NT2/D1 (cell line): ENCODE measurements around the gene ANXA7.
"Not testable (repeated sequence)": the region's sequence is repeated elsewhere in the genome, so short reads cannot be mapped to it uniquely, and the experiment has no call there.

Source experiments
- DNase-seq: peaks from one replicate; pipeline ENCODE4 v3.0.0-alpha.2; 2011; ENCODE audit warnings: low read depth, low spot score
- H3K27me3 ChIP-seq: 2 replicates; pipeline ENCODE4 v1.6.0; 2011; ENCODE audit warnings: mild to moderate bottlenecking; ENCODE audit not compliant: insufficient read length, insufficient read depth
- H3K36me3 ChIP-seq: 2 replicates; pipeline ENCODE4 v1.6.1; 2011; ENCODE audit warnings: mild to moderate bottlenecking, low read length, mixed read lengths; ENCODE audit not compliant: insufficient read depth, insufficient read length
- H3K4me1 ChIP-seq: 2 replicates; pipeline ENCODE4 v1.5.1; 2011; ENCODE audit not compliant: insufficient read depth, insufficient read length
- H3K4me3 ChIP-seq: 2 replicates; pipeline ENCODE4 v1.5.1; 2011; ENCODE audit warnings: low read depth; ENCODE audit not compliant: insufficient read length
- H3K9ac ChIP-seq: 2 replicates; pipeline ENCODE4 v1.6.0; 2011; ENCODE audit warnings: low read depth; ENCODE audit not compliant: insufficient read length
- H3K9me3 ChIP-seq: 2 replicates; pipeline ENCODE4 v1.5.1; 2011; ENCODE audit warnings: mild to moderate bottlenecking, low read length; ENCODE audit not compliant: insufficient read depth
- SUZ12 ChIP-seq: IDR thresholded peaks from 2 replicates; pipeline ENCODE4 v1.6.1; 2011; ENCODE audit not compliant: insufficient read length, insufficient read depth; ENCODE audit errors: extremely low read depth
- YY1 ChIP-seq: IDR thresholded peaks from 2 replicates; pipeline ENCODE4 v1.6.1; 2011; ENCODE audit not compliant: insufficient read length, insufficient read depth
- ZNF274 ChIP-seq: IDR thresholded peaks from 2 replicates; pipeline ENCODE4 v1.6.1; 2011; ENCODE audit warnings: mild to moderate bottlenecking, low read depth, low read length

The ANXA7 gene

DNA sequence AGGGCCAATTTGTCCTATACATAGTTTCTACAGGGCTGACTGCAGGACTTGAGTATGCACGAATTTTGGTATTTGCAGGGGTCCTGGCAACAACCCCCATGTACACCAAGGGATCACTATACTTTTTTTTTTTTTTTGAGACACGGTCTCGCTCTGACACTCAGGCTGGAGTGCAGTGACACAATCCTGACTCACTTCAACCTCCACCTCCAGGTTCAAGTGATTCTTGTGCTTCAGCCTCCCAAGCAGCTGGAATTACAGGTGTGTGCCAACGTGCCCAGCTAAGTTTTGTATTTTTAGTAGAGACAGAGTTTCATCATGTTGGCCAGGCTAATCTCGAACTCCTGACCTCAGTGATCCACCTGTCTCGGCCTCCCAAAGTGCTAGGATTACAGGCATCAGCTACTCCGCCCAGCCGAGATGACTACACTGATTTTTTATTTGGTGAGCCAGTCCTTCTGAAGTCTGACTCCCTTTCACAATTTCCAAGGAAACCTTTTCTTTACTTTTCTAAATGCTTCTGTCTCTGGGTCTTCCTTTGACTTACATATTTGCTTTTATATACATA lies 75.0 kb downstream of the ANXA7 start:
- TF ChIP-seq ZNF274 (no peak), YY1 (no peak), SUZ12 (no peak)
- H3K9ac ChIP-seq: no peak overlapping the region
- H3K36me3 ChIP-seq: no peaks in the 10 kb centered on the region
- no peak for DNase-seq
- no peaks in the 10 kb centered on the region for H3K4me1 ChIP-seq
- peaks cover 10% of the 10 kb centered on the region; the same call in 1 of the 2 replicates for H3K9me3 ChIP-seq
- H3K27me3 ChIP-seq: no peaks in the 10 kb centered on the region
- H3K4me3 ChIP-seq: no peak overlapping the region

DNA sequence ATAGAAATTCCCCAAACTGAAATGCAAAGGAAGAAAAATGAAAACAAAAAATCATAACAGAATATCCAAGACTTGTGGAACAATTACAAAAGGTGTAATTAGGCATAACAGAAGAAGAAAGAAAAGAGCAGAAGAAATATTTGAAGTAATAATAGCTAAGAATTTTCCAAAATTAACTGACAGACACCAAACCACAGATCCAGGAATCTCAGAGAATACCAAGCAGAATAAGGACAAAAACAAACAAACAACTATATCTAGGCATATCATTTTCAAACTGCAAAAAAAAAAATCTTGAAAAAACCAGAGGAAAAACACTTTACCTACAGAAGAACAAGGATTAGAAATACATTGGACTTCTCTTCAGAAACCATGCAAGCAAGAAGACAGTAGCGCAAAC lies 80.7 kb downstream of the ANXA7 start:
- no peaks in the 10 kb centered on the region for H3K36me3 ChIP-seq
- H3K9me3 ChIP-seq: no peaks in the 10 kb centered on the region
- no peak for TF ChIP-seq YY1
- TF ChIP-seq SUZ12: no peak
- no peak for TF ChIP-seq ZNF274
- H3K9ac ChIP-seq: no peak overlapping the region
- DNase-seq: no peak
- H3K4me1 ChIP-seq: no peaks in the 10 kb centered on the region
- no peak overlapping the region for H3K4me3 ChIP-seq
- no peaks in the 10 kb centered on the region for H3K27me3 ChIP-seq

DNA sequence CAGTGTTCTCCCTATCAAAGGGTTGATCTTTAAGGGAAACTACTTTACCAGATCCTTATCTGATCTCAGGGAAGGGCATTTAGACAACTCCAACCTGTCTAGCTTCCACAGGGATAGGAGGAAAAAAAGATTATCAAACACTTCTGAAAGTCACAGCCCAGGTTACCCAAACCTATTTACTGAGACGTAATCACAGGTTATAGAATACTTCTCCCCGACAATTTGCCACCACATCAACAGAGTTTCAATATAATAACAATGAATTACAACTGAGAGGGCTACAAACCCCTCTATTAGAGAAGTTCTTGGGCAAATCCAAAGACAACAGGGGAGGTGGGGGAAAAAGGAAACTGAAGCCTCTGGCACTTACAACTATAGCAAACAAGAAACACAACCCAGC lies 81.5 kb downstream of the ANXA7 start:
- Histone ChIP-seq H3K4me1 (no peaks in the 10 kb centered on the region), H3K9ac (no peak overlapping the region), H3K27me3 (no peaks in the 10 kb centered on the region), H3K9me3 (no peaks in the 10 kb centered on the region), H3K4me3 (no peak overlapping the region), H3K36me3 (no peaks in the 10 kb centered on the region)
- no peak for DNase-seq
- no peak for TF ChIP-seq YY1
- TF ChIP-seq SUZ12: no peak
- no peak for TF ChIP-seq ZNF274

DNA sequence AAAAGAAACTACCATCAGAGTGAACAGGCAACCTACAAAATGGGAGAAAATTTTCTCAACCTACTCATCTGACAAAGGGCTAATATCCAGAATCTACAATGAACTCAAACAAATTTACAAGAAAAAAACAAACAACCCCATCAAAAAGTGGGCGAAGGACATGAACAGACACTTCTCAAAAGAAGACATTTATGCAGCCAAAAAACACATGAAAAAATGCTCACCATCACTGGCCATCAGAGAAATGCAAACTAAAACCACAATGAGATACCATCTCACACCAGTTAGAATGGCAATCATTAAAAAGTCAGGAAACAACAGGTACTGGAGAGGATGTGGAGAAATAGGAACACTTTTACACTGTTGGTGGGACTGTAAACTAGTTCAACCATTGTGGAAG lies 85.3 kb downstream of the ANXA7 start:
- H3K4me1 ChIP-seq, DNase-seq, H3K27me3 ChIP-seq, H3K9ac ChIP-seq, H3K9me3 ChIP-seq, H3K36me3 ChIP-seq, H3K4me3 ChIP-seq: not testable (repeated sequence)

DNA sequence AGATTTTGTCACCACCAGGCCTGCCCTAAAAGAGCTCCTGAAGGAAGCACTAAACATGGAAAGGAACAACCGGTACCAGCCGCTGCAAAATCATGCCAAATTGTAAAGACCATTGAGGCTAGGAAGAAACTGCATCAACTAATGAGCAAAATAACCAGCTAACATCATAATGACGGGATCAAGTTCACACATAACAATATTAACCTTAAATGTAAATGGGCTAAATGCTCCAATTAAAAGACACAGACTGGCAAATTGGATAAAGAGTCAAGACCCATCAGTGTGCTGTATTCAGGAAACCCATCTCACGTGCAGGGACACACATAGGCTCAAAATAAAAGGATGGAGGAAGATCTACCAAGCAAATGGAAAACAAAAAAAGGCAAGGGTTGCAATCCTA lies 88.6 kb downstream of the ANXA7 start:
- not testable (repeated sequence) for H3K9ac ChIP-seq, H3K27me3 ChIP-seq, DNase-seq, H3K9me3 ChIP-seq, H3K36me3 ChIP-seq, H3K4me3 ChIP-seq, H3K4me1 ChIP-seq
